Liver (tissue), 9 donors: ENCODE measurements around the gene PRR5L. TPM values are rescaled to one million over a fixed set of nuclear protein-coding genes. Genes with fewer than 3 reads are reported as not detected.

Source experiments
- DNase-seq: peaks from one replicate; pipeline ENCODE4 v3.0.0-alpha.2; 2017; ENCODE audit warnings: low spot score
- H3K27ac ChIP-seq, 2 donors: one replicate each; pipeline ENCODE4 v1.7.0; 2013; ENCODE audit warnings: inconsistent platforms in 2 of 2, low read length in 2 of 2, control low read depth in 1 of 2, low read depth in 1 of 2, mild to moderate bottlenecking in 1 of 2
- H3K27me3 ChIP-seq, 4 donors: one replicate each; pipeline versions ENCODE4 v1.6.1 to v1.7.0; 2013; ENCODE audit warnings: low read length in 3 of 4, inconsistent platforms in 1 of 4, mild to moderate bottlenecking in 1 of 4, moderate library complexity in 1 of 4; ENCODE audit not compliant: control insufficient read depth in 4 of 4, insufficient read depth in 4 of 4
- H3K36me3 ChIP-seq, 4 donors: one replicate each; pipeline versions ENCODE4 v1.6.1 to v1.7.0; 2013; ENCODE audit warnings: low read length in 3 of 4, mild to moderate bottlenecking in 3 of 4, low read depth in 1 of 4, moderate library complexity in 1 of 4; ENCODE audit not compliant: control insufficient read depth in 4 of 4, insufficient read depth in 3 of 4
- H3K4me1 ChIP-seq, 4 donors: one replicate each; pipeline versions ENCODE4 v1.6.1 to v1.7.0; 2013; ENCODE audit warnings: low read length in 3 of 4, mild to moderate bottlenecking in 3 of 4, moderate library complexity in 1 of 4; ENCODE audit not compliant: control insufficient read depth in 4 of 4, insufficient read depth in 4 of 4
- H3K4me3 ChIP-seq, 3 donors: one replicate each; pipeline versions ENCODE4 v1.6.1 to v1.7.0; 2013; ENCODE audit warnings: low read length in 3 of 3, control low read depth in 1 of 3, low read depth in 1 of 3, mild to moderate bottlenecking in 1 of 3
- H3K9ac ChIP-seq, 2 donors: one replicate each; pipeline ENCODE4 v1.7.0; 2013; ENCODE audit warnings: low read length in 2 of 2, mild to moderate bottlenecking in 2 of 2, moderate library complexity in 2 of 2, control low read depth in 1 of 2, low read depth in 1 of 2
- H3K9me3 ChIP-seq, 4 donors: one replicate each; pipeline versions ENCODE4 v1.6.1 to v1.7.0; 2013; ENCODE audit warnings: low read length in 3 of 4; ENCODE audit not compliant: control insufficient read depth in 4 of 4
- EGR1 ChIP-seq, 2 donors: IDR thresholded peaks; 2 replicates each; pipeline ENCODE4 v1.6.1; 2016 to 2018; ENCODE audit warnings: antibody characterized with exemption in 2 of 2, low read depth in 2 of 2
- FOXA2 ChIP-seq: IDR thresholded peaks from 2 replicates; pipeline ENCODE4 v1.6.1; 2016; ENCODE audit warnings: antibody characterized with exemption
- GABPA ChIP-seq, 2 donors: IDR thresholded peaks in 1 of 2; conservative IDR thresholded peaks in 1 of 2; 2 replicates each; pipeline ENCODE4 v1.6.1; 2016; ENCODE audit warnings: antibody characterized with exemption in 2 of 2, mild to moderate bottlenecking in 1 of 2, moderate library complexity in 1 of 2
- HNF4A ChIP-seq, 2 donors: conservative IDR thresholded peaks; 2 replicates each; pipeline ENCODE4 v1.6.1; 2016; ENCODE audit warnings: antibody characterized with exemption in 2 of 2, mild to moderate bottlenecking in 2 of 2
- HNF4G ChIP-seq: IDR thresholded peaks from 2 replicates; pipeline ENCODE4 v1.6.1; 2016; ENCODE audit warnings: antibody characterized with exemption
- JUND ChIP-seq, 2 donors: IDR thresholded peaks; 2 replicates each; pipeline ENCODE4 v1.6.1; 2016; ENCODE audit warnings: antibody characterized with exemption in 2 of 2
- NR2F2 ChIP-seq: IDR thresholded peaks from 2 replicates; pipeline ENCODE4 v1.6.1; 2016; ENCODE audit warnings: antibody characterized with exemption
- RXRA ChIP-seq, 2 donors: IDR thresholded peaks; 2 replicates each; pipeline ENCODE4 v1.6.1; 2017 to 2018; ENCODE audit warnings: antibody characterized with exemption in 2 of 2, mild to moderate bottlenecking in 1 of 2
- SP1 ChIP-seq: IDR thresholded peaks from 2 replicates; pipeline ENCODE4 v1.6.1; 2018; ENCODE audit warnings: antibody characterized with exemption, mild to moderate bottlenecking
- TAF1 ChIP-seq: conservative IDR thresholded peaks from 2 replicates; pipeline ENCODE4 v1.6.1; 2016; ENCODE audit warnings: antibody characterized with exemption, mild to moderate bottlenecking
- YY1 ChIP-seq: IDR thresholded peaks from 2 replicates; pipeline ENCODE4 v1.6.1; 2016; ENCODE audit warnings: antibody characterized with exemption, mild to moderate bottlenecking
- WGBS: extraction: QIAGEN DNeasy Blood & Tissue Kit; methylation state at CpG from one replicate; pipeline ENCODE4 v1.1.7; 2013; 5-methylcytosine and 5-hydroxymethylcytosine counted together
- polyA plus RNA-seq, 2 donors: library from polyadenylated mRNA; stranded (reverse) in 1 of 2; unstranded in 1 of 2; fragments of 200-250 nt in 1 of 2; fragments of >200 nt in 1 of 2; fragmentation: Nextera tagmentation in 1 of 2; extraction: Ambion mirVana in 1 of 2; gene quantifications; one replicate each; pipeline versions ENCODE4 v1.2.1 to v1.2.3, GENCODE V29; 2013 to 2015
- total RNA-seq, 2 donors: library from RNA; depleted of rRNA; stranded (reverse); fragments of >200 nt; gene quantifications; one replicate each; pipeline ENCODE4 v1.2.3, GENCODE V29; 2014
- TF ChIP-seq, protein P1 (sequence below): IDR thresholded peaks from 2 replicates; pipeline ENCODE4 v1.6.1; 2016; ENCODE audit warnings: antibody characterized with exemption, mild to moderate bottlenecking
- TF ChIP-seq, protein P2 (sequence below): fragments of 150-350 bp; IDR thresholded peaks from 2 replicates; pipeline ENCODE4 v1.5.1; 2017; ENCODE audit warnings: improper control_type of control experiment, low read depth, low read length; ENCODE audit not compliant: missing input control
- TF ChIP-seq, protein P3 (sequence below): IDR thresholded peaks from 2 replicates; pipeline ENCODE4 v1.6.1; 2016; ENCODE audit warnings: antibody characterized with exemption
- TF ChIP-seq, protein P4 (sequence below): IDR thresholded peaks from 2 replicates; pipeline ENCODE4 v1.6.1; 2016; ENCODE audit warnings: antibody characterized with exemption
- TF ChIP-seq, protein P5 (sequence below): IDR thresholded peaks from 2 replicates; pipeline ENCODE4 v1.6.1; 2016; ENCODE audit warnings: antibody characterized with exemption
- donor health status: healthy.
- donor health status: healthy.
- donor health status: healthy.
- donor health status: healthy.
- donor health status: healthy.

The PRR5L gene
- total and polyA plus RNA-seq, 4 donors, result 1.2 to 8.5 (median 4.5) TPM

DNA sequence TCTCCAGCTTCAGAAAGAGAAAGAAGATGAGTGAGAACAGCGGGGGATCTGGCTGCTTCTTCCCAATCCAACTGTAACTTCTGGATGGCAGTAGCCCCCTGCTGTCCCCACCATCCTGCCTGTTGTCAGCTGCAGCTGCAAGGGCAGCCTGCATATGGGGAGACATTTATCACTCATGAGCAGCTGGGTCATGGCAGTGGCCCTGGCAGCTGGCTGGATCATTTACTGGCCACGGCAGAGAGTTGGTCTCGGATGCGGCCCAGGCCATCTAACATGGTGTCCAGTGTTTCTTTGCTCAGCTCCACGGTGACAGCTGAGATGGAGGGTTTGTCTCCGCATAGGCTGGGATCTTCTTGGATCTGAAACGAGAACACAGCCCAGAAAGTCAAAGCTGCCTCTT is 21.7 kb upstream of the PRR5L start:
- Histone ChIP-seq H3K4me1 (no peaks in the 10 kb centered on the region), H3K27me3 (no peaks in the 10 kb centered on the region), H3K9me3 (no peaks in the 10 kb centered on the region), H3K36me3 (peaks cover 6 to 50% (median 38%) of the 10 kb centered on the region in 4 donors), H3K9ac (no peak overlapping the region), H3K27ac (no peak overlapping the region), H3K4me3 (no peak overlapping the region)
- DNase-seq, result no peak
- TF ChIP-seq YY1 (no peak), NR2F2 (no peak), RXRA (IDR thresholded peaks at IDR 0.05) (no peak), FOXA2 (no peak), JUND (IDR thresholded peaks at IDR 0.05) (no peak), HNF4G (no peak)
- TF ChIP-seq, protein P1, sequence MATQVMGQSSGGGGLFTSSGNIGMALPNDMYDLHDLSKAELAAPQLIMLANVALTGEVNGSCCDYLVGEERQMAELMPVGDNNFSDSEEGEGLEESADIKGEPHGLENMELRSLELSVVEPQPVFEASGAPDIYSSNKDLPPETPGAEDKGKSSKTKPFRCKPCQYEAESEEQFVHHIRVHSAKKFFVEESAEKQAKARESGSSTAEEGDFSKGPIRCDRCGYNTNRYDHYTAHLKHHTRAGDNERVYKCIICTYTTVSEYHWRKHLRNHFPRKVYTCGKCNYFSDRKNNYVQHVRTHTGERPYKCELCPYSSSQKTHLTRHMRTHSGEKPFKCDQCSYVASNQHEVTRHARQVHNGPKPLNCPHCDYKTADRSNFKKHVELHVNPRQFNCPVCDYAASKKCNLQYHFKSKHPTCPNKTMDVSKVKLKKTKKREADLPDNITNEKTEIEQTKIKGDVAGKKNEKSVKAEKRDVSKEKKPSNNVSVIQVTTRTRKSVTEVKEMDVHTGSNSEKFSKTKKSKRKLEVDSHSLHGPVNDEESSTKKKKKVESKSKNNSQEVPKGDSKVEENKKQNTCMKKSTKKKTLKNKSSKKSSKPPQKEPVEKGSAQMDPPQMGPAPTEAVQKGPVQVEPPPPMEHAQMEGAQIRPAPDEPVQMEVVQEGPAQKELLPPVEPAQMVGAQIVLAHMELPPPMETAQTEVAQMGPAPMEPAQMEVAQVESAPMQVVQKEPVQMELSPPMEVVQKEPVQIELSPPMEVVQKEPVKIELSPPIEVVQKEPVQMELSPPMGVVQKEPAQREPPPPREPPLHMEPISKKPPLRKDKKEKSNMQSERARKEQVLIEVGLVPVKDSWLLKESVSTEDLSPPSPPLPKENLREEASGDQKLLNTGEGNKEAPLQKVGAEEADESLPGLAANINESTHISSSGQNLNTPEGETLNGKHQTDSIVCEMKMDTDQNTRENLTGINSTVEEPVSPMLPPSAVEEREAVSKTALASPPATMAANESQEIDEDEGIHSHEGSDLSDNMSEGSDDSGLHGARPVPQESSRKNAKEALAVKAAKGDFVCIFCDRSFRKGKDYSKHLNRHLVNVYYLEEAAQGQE, result no peak
- TF ChIP-seq, protein P2, sequence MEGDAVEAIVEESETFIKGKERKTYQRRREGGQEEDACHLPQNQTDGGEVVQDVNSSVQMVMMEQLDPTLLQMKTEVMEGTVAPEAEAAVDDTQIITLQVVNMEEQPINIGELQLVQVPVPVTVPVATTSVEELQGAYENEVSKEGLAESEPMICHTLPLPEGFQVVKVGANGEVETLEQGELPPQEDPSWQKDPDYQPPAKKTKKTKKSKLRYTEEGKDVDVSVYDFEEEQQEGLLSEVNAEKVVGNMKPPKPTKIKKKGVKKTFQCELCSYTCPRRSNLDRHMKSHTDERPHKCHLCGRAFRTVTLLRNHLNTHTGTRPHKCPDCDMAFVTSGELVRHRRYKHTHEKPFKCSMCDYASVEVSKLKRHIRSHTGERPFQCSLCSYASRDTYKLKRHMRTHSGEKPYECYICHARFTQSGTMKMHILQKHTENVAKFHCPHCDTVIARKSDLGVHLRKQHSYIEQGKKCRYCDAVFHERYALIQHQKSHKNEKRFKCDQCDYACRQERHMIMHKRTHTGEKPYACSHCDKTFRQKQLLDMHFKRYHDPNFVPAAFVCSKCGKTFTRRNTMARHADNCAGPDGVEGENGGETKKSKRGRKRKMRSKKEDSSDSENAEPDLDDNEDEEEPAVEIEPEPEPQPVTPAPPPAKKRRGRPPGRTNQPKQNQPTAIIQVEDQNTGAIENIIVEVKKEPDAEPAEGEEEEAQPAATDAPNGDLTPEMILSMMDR, result no peak
- WGBS, result 97% methylated on average over 7 of the region's 7 CpGs

DNA sequence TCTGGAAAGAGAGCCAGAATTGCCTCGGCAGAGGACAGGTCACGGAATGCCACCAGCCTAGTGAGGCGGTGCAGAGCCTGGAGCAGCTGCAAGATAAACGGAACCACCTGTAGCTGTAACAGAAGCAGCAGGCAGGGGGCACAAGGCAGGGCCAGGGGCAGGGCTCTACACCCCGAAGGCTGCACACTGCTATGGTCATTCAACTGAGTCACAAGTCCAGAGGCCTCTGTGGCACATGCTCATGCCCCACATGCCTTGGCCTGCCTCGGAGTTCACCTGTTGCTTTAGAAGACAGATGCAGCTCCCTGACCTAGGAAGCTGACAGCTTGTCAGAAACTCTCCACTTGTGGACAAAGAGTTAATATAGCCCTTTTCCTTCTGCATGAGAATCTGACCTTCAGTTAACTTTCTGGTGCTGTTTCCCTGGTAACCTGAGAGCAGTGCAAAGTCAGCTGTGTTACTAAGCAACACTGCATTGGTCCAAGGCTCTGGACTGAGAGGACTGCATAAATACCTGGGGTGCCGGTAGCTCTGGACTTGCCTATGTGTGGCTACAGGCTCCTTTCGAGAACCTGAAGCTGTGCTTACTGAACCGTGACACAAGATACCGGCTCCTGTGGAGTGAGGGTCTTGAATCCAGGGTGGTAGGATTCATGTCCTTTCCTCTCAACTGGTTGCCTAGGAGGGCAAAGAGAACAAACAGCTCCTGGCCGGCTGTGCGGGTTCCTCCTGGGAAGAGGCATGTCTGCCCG is 17.4 kb upstream of the PRR5L start:
- Histone ChIP-seq H3K4me1 (peaks cover 0 to 2% (median 0%) of the 10 kb centered on the region in 4 donors), H3K9ac (no peak overlapping the region), H3K9me3 (no peaks in the 10 kb centered on the region), H3K4me3 (no peak overlapping the region), H3K27ac (no peak overlapping the region), H3K36me3 (peaks cover 6 to 30% (median 22%) of the 10 kb centered on the region in 4 donors), H3K27me3 (no peaks in the 10 kb centered on the region)
- TF ChIP-seq RXRA (IDR thresholded peaks at IDR 0.05), result no peak
- TF ChIP-seq, protein P3, sequence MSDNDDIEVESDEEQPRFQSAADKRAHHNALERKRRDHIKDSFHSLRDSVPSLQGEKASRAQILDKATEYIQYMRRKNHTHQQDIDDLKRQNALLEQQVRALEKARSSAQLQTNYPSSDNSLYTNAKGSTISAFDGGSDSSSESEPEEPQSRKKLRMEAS, result no peak
- TF ChIP-seq GABPA (IDR thresholded peaks at IDR 0.05 in 1 of 2, conservative IDR thresholded peaks at IDR 0.05 in 1 of 2), result no peak
- TF ChIP-seq, protein P4, sequence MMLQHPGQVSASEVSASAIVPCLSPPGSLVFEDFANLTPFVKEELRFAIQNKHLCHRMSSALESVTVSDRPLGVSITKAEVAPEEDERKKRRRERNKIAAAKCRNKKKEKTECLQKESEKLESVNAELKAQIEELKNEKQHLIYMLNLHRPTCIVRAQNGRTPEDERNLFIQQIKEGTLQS, result no peak
- no peak for TF ChIP-seq TAF1
- TF ChIP-seq, protein P5, sequence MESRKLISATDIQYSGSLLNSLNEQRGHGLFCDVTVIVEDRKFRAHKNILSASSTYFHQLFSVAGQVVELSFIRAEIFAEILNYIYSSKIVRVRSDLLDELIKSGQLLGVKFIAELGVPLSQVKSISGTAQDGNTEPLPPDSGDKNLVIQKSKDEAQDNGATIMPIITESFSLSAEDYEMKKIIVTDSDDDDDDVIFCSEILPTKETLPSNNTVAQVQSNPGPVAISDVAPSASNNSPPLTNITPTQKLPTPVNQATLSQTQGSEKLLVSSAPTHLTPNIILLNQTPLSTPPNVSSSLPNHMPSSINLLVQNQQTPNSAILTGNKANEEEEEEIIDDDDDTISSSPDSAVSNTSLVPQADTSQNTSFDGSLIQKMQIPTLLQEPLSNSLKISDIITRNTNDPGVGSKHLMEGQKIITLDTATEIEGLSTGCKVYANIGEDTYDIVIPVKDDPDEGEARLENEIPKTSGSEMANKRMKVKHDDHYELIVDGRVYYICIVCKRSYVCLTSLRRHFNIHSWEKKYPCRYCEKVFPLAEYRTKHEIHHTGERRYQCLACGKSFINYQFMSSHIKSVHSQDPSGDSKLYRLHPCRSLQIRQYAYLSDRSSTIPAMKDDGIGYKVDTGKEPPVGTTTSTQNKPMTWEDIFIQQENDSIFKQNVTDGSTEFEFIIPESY, result no peak
- no peak for TF ChIP-seq FOXA2
- no peak for TF ChIP-seq JUND (IDR thresholded peaks at IDR 0.05)
- no peak for TF ChIP-seq YY1
- no peak for TF ChIP-seq HNF4G
- no peak for TF ChIP-seq EGR1 (IDR thresholded peaks at IDR 0.05; ENCODE audit: low read depth in 2 of 2)
- TF ChIP-seq SP1, result no peak
- TF ChIP-seq HNF4A (conservative IDR thresholded peaks at IDR 0.05), result no peak
- DNase-seq, result no peak
- WGBS, result 93% methylated on average over 13 of the region's 13 CpGs
